ENCODE data around the gene PGAM2. TPM values are rescaled to one million over a fixed set of nuclear protein-coding genes. Genes with fewer than 3 reads are reported as not detected.

Gene PGAM2
- 2.5 TPM for total RNA-seq

DNA sequence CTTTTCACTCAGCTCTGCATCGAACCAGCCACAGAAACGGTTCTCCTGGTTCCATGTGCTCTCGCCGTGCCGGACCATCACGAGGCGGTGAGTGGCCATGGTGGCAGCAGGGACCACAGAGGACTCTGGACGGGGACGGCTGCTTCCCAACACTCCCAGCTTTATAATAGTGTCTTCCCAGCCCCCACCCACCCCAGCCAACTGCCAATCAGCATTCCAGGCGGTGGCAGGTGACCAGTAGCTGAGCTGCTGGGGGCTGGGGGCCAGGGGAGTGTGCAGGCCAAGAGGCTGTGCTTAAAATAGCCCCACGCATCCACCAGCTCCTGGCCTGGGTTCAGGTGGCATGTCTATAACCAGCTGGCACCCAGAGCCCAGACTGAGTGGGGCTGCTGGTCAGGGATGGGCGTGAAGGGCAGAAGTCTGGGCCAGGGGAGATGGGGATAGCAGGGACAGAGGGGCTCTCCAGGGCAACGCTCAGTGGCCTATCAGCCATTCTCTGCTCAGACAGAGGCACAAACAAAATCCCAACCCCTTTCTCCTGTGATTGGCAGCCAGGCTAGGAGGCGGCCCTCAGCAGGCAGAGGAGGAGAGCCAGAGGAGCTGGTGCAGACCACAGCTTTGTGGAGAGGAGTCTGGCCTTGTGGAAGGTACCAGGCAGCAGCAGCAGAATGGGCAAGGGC lies at the start of gene PGAM2:
Gene PGAM2, minus strand, starts transcription at position 137 of the 680 bp plus-strand sequence. Its CDS starts 38 bp downstream, at position 99.

DNA sequence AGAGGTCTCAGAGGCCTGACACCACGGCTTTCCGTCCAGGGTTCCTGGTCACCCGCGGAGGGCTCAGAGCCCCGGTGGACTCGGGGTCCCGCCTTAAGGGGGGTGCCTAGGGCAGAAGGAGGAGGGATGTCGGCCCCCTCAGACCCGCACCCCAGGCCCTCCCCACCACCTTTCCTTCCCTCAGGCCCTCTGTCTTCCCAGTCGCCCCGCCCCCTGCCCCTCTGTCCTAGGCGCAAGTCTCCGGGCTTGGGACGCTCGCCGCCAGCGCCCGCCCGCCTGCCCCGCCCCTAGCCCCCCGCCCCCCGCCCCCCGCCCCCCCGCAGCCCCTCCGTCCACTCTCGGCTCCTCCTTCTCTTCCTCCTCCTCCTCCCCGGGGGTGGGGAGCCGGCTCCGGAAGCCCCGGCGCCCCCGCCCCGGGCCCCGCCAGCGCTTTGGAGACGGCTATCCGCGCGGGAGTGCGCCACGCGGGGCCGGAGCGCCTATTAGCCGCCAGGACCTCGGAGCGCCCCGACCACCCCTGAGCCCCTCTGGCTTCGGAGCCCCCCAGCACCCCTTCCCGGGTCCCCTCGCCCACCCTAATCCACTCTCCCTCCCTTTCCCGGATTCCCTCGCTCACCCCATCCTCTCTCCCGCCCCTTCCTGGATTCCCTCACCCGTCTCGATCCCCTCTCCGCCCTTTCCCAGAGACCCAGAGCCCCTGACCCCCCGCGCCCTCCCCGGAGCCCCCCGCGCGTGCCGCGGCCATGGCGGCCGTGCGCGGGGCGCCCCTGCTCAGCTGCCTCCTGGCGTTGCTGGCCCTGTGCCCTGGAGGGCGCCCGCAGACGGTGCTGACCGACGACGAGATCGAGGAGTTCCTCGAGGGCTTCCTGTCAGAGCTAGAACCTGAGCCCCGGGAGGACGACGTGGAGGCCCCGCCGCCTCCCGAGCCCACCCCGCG lies 38.8 kb upstream of the PGAM2 start, which contains the start of gene AEBP1:
Gene AEBP1, plus strand, starts transcription at position 423 of the 937 bp plus-strand sequence. Its CDS starts 321 bp downstream, at position 744.

GRCh38 chr7:44044315-44045225 lies 20.8 kb downstream of the PGAM2 start, which contains the start of gene DBNL:
DBNL (plus strand) TSS chr7:44044702; CDS start chr7:44044738, 36 bp downstream.

Other genes starting within 250 kb of the PGAM2 start
- gene MRPS24, start 196.1 kb downstream of the PGAM2 start, total RNA-seq: 18.8 TPM
- 37.2 TPM for gene URGCP, start 159.0 kb downstream of the PGAM2 start, total RNA-seq
- 14.7 TPM for gene UBE2D4, start 139.1 kb downstream of the PGAM2 start, total RNA-seq
- gene SPDYE1, start 67.7 kb downstream of the PGAM2 start, total RNA-seq: not detected
- gene DBNL, start 20.9 kb downstream of the PGAM2 start, total RNA-seq: 82.0 TPM
- gene POLM, start 17.0 kb upstream of the PGAM2 start, total RNA-seq: 14.4 TPM
- gene AEBP1, start 38.8 kb upstream of the PGAM2 start, total RNA-seq: 10.3 TPM
- gene POLD2, start 58.0 kb upstream of the PGAM2 start, total RNA-seq: 56.7 TPM
- not detected for gene MYL7, start 75.8 kb upstream of the PGAM2 start, total RNA-seq
- 5.3 TPM for gene GCK, start 123.9 kb upstream of the PGAM2 start, total RNA-seq
- gene YKT6, start 135.4 kb upstream of the PGAM2 start, total RNA-seq: 57.3 TPM